Right atrium auricular region (tissue), 2 donors: ENCODE results near the gene KDM4B. TPM values are rescaled to one million over a fixed set of nuclear protein-coding genes. Genes with fewer than 3 reads are reported as not detected.

ENCODE experiments used
- DNase-seq: peaks from one replicate; pipeline ENCODE4 v3.0.0-alpha.2; 2019; ENCODE audit warnings: low spot score
- H3K27ac ChIP-seq, 2 donors: fragments of 200-600 bp; sonication (generic); 1 replicate in 1 of 2; 2 replicates in 1 of 2; pipeline ENCODE4 v1.5.1; 2016 to 2019
- H3K27me3 ChIP-seq, 2 donors: fragments of 200-600 bp; sonication (generic); one replicate each; pipeline versions ENCODE4 v1.5.1 to v1.6.0; 2017 to 2019
- H3K36me3 ChIP-seq: fragments of 200-600 bp; sonication (generic); one replicate; pipeline ENCODE4 v1.5.1; 2016
- H3K4me1 ChIP-seq, 2 donors: fragments of 200-600 bp; sonication (generic); one replicate each; pipeline versions ENCODE4 v1.5.1 to v1.6.0; 2017 to 2019
- H3K4me3 ChIP-seq, 2 donors: fragments of 200-600 bp; sonication (generic); 1 replicate in 1 of 2; 2 replicates in 1 of 2; pipeline ENCODE4 v1.5.1; 2017 to 2019; ENCODE audit warnings: mild to moderate bottlenecking in 1 of 2, moderate library complexity in 1 of 2
- H3K9me3 ChIP-seq, 2 donors: fragments of 200-600 bp; sonication (generic); one replicate each; pipeline ENCODE4 v1.5.1; 2019
- total RNA-seq, 2 donors: library from RNA; depleted of rRNA; stranded (reverse); fragments of >200 nt; gene quantifications; one replicate each; pipeline ENCODE4 v1.1.0, GENCODE V29; 2016
- TF ChIP-seq, protein P1 (sequence below), 2 donors: fragments of 200-600 bp; sonication (generic); IDR thresholded peaks; one replicate each; pipeline ENCODE4 v1.5.1; 2019; ENCODE audit warnings: antibody characterized with exemption in 2 of 2

The KDM4B gene
- total RNA-seq, 2 donors from 2014 or later, result 17.6 to 26.0 TPM

DNA sequence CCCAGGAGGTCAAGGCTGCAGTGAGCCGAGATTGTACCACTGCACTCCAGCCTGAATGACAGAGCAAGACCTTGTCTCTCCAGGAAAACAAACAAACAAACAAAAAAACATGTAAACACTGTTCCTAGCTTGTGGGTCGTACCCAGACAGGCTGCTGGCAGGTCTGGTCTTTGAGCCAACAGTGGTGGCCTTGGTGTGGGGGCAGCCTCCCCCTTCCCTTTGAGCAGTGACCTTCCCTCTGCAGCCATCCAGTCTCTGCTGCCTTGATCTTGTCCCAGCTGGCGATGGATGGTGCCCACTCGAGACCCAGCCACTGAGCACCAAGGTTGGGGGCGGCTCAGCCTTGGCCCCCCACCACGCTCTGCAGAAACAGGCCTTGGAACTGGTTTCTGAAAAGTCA lies 143.3 kb downstream of the KDM4B start:
- peaks cover 11% of the 10 kb centered on the region for H3K36me3 ChIP-seq
- no peaks in the 10 kb centered on the region for H3K27me3 ChIP-seq
- H3K9me3 ChIP-seq, result no peaks in the 10 kb centered on the region
- no peak for DNase-seq
- TF ChIP-seq, protein P1, sequence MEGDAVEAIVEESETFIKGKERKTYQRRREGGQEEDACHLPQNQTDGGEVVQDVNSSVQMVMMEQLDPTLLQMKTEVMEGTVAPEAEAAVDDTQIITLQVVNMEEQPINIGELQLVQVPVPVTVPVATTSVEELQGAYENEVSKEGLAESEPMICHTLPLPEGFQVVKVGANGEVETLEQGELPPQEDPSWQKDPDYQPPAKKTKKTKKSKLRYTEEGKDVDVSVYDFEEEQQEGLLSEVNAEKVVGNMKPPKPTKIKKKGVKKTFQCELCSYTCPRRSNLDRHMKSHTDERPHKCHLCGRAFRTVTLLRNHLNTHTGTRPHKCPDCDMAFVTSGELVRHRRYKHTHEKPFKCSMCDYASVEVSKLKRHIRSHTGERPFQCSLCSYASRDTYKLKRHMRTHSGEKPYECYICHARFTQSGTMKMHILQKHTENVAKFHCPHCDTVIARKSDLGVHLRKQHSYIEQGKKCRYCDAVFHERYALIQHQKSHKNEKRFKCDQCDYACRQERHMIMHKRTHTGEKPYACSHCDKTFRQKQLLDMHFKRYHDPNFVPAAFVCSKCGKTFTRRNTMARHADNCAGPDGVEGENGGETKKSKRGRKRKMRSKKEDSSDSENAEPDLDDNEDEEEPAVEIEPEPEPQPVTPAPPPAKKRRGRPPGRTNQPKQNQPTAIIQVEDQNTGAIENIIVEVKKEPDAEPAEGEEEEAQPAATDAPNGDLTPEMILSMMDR (IDR thresholded peaks at IDR 0.05), result no peak
- peaks cover 0 to 33% of the 10 kb centered on the region in 2 donors for H3K4me1 ChIP-seq
- no peak overlapping the region for H3K4me3 ChIP-seq
- H3K27ac ChIP-seq, result no peak overlapping the region

DNA sequence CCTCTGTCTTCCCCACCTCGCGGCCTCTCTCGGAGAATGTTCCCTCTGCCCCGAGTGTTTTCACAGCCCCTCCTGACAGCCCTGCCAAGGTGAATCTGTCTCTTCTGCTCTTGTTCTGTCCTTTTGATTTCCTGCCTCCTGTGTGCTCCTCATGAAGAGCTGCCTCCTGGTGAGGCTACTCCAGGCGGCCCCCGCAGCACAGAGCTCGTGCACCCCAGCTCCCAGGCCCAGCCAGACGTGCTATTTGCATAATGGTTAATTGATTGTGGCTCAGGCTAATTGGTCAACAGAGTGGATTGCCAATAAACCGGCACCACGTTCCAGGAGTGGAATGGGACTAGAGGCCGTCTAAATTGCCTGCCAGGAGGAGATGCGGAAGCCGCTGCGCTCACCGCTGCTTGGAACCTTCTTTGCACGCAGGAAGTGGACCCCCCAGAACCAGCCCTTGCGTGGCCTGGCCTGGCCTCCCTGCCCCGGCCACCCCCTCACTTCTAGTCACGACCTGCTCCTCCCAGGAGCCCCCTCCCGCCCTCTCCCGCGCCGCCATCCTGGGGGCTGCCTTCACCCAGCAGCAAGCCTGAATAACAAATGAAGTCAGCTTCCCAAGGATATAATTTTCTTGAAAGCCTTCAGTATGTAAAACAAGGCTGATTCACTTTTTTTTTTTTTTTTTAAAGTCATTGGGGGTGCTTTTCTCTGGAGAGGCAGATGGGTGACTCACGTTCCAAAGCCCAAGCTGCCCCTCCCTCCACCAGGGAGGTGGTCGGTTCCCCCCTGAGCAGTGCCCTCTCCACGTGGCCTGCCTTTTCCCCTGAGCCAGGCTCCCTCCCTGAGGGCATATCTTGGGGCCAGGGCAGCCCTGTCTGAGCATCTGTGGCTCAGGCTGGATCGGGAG lies 144.0 kb downstream of the KDM4B start:
- TF ChIP-seq, protein P1 (IDR thresholded peaks at IDR 0.05), result no peak
- Histone ChIP-seq H3K9me3 (no peaks in the 10 kb centered on the region), H3K27ac (peak overlapping the region in 1 of 2 donors; percentile 66), H3K4me3 (no peak overlapping the region), H3K36me3 (peaks cover 11% of the 10 kb centered on the region), H3K4me1 (peaks cover 0 to 25% of the 10 kb centered on the region in 2 donors), H3K27me3 (no peaks in the 10 kb centered on the region)
- no peak for DNase-seq

DNA sequence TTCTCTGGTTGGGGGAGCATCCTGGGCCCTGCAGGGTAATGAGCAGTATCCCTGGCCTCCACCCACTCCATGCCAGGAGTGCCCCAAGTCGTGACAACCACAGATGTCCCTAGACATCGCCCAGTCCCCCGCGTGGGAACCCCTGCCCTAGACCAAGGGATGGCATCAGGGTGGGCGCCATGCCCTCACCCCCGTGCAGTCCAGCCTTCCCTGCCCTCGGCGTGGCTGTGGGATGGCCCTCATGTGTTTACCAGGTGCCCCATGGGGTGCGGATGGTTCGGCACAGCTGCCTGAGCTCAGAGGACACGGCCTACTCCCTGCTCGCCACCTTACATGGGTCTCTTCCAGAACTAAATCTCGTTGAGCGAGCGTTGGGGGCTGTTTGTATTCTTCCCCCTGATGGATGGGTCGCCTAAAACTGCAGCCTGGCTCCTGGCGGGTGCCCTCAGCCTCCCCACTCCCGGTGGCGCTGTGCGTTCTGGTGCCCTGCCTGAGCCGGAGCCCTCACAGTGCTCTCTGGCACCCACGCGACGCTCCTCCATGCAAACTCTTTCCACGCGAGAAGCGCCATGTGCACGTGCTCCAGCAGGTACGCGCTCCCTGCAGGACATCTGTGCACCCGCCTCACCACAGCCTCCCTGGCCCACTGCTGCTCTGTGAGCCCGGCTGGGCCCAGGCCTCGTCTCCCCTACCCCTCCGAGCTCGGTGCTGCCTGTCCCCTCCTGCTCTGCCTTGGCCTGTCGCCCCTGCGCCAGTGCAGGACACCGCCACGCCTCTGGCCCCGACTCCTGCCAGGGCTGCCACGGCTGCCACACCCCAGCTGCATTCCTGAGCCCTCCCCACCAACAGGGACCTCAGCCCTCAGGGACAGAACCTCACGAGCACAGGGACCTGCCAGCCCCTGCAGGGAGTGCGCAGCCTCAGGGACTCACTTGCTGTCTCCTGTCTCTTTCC lies 145.0 kb downstream of the KDM4B start:
- H3K27me3 ChIP-seq, result no peaks in the 10 kb centered on the region
- TF ChIP-seq, protein P1 (IDR thresholded peaks at IDR 0.05), result no peak
- no peaks in the 10 kb centered on the region for H3K9me3 ChIP-seq
- no peak for DNase-seq
- peaks cover 11% of the 10 kb centered on the region for H3K36me3 ChIP-seq
- no peak overlapping the region for H3K4me3 ChIP-seq
- peaks cover 0 to 23% of the 10 kb centered on the region in 2 donors for H3K4me1 ChIP-seq
- peak overlapping the region; percentile 66 to 76 for H3K27ac ChIP-seq

DNA sequence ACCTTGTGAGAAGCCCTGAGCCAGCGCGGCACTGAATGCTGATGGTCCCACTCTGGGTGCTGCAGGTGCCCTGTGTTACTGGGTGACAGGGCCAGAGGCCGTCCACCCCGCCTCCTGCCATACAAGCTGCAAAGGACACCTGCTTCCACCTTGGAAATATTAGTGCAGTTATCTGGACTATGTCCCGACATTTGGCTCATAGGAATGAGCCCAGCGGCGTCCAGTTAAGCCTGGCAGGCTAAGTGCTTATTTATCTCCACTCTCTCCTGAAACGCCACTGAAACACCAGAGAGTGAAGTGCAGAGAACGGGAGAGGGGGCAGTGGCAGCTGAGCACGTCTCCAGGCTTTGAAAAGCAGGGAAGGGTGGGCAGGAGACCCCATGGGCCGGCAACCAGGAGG lies 145.8 kb downstream of the KDM4B start:
- Histone ChIP-seq H3K4me1 (peaks cover 0 to 23% of the 10 kb centered on the region in 2 donors), H3K4me3 (no peak overlapping the region), H3K27ac (peak overlapping the region; percentile 66 to 76), H3K36me3 (peaks cover 12% of the 10 kb centered on the region), H3K9me3 (no peaks in the 10 kb centered on the region), H3K27me3 (no peaks in the 10 kb centered on the region)
- TF ChIP-seq, protein P1 (IDR thresholded peaks at IDR 0.05), result no peak
- DNase-seq, result no peak

DNA sequence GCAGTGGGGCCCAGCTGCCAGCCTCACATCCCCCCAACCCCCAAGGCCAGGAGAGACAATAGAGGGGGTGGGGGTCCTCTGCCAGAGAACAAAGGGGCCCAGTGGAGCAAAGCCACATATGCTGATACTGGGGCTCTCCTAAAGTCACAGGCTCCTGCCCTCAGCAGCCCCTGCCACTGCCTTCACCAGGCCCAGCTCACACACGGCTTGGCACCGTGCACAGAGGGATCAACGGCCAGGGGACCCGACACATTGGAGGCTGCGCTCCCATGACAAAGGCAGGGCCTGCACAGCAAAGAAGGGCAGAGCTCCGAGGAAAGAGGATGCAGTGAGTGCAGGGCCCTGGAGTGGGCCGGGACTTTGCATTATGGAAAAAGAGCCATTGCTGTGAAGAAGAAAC lies 146.4 kb downstream of the KDM4B start:
- peaks cover 0 to 23% of the 10 kb centered on the region in 2 donors for H3K4me1 ChIP-seq
- H3K4me3 ChIP-seq, result no peak overlapping the region
- H3K27ac ChIP-seq, result peak overlapping the region; percentile 66 to 76
- peaks cover 14% of the 10 kb centered on the region for H3K36me3 ChIP-seq
- no peaks in the 10 kb centered on the region for H3K9me3 ChIP-seq
- no peak for DNase-seq
- H3K27me3 ChIP-seq, result no peaks in the 10 kb centered on the region
- TF ChIP-seq, protein P1 (IDR thresholded peaks at IDR 0.05), result no peak
